ENCODE measurements around the gene KCNK17. TPM values are rescaled to one million over a fixed set of nuclear protein-coding genes. Genes with fewer than 3 reads are reported as not detected.
A peak's percentile ranks its signal among the peaks of the same experiment; 100 is the strongest.

Gene KCNK17
- total and polyA plus RNA-seq, 9 of the 15 experiments (the other 6 are each of a cell fraction or from before 2014, with no cell fraction given), result not detected

DNA sequence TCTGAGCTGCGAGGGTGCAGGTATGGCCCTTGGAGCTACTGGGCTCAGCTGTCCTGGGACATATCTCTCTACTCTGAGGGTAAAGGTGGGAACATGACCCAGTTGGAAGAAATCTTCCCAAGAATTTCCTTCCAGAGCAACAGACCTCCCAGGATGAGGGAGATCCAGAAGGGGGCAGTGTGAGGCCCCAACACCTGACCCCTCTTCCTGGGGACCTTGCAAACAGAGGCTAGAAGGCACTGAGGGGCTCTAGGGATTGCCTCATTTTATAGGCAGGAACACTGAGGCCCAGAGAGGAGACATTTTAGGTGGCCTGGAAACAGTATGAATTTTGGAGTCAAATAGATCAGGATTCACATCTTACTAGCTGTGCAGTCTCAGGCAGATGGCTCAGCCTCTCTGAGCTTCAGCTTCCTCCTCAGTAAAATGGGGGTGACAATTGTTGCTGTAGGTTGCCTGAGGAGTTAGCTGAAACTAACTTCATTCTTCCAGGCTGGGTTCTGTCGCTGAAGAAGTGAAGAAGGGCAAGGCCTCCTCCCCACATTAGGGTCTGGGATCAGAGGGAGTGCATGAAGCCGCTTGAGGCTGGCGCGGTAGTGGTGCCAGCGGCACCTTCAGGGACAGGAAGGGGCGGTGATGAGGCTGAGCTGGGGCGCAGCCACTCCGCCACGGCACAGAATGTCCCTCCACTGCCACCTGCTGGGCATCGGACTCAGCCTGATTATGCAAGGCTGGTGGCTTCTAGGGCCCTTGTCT lies 11.4 kb downstream of the KCNK17 start (continued):
- TF ChIP-seq, protein P1, sequence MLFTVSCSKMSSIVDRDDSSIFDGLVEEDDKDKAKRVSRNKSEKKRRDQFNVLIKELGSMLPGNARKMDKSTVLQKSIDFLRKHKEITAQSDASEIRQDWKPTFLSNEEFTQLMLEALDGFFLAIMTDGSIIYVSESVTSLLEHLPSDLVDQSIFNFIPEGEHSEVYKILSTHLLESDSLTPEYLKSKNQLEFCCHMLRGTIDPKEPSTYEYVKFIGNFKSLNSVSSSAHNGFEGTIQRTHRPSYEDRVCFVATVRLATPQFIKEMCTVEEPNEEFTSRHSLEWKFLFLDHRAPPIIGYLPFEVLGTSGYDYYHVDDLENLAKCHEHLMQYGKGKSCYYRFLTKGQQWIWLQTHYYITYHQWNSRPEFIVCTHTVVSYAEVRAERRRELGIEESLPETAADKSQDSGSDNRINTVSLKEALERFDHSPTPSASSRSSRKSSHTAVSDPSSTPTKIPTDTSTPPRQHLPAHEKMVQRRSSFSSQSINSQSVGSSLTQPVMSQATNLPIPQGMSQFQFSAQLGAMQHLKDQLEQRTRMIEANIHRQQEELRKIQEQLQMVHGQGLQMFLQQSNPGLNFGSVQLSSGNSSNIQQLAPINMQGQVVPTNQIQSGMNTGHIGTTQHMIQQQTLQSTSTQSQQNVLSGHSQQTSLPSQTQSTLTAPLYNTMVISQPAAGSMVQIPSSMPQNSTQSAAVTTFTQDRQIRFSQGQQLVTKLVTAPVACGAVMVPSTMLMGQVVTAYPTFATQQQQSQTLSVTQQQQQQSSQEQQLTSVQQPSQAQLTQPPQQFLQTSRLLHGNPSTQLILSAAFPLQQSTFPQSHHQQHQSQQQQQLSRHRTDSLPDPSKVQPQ (CRISPR knock-in tag; IDR thresholded peaks at IDR 0.05; ENCODE audit: borderline replicate concordance), result no peak
- 0 out of 2 replicates have a peak, but pooled peaks have one; percentile 20 for TF ChIP-seq ESRRA (IDR thresholded peaks at IDR 0.05; ENCODE audit: borderline replicate concordance, low read depth)
- TF ChIP-seq STAT5A (IDR thresholded peaks at IDR 0.05; ENCODE audit: borderline replicate concordance, low read length), result no peak
- TF ChIP-seq ZSCAN32 (CRISPR knock-in tag; IDR thresholded peaks at IDR 0.05), result no peak
- peak; percentile 85 for TF ChIP-seq ZFP36 (IDR thresholded peaks at IDR 0.05; ENCODE audit: low read depth, low read length, partially characterized antibody)
- no peak for TF ChIP-seq PTBP1 (IDR thresholded peaks at IDR 0.05; ENCODE audit: low read depth, low read length)
- TF ChIP-seq, protein P2, sequence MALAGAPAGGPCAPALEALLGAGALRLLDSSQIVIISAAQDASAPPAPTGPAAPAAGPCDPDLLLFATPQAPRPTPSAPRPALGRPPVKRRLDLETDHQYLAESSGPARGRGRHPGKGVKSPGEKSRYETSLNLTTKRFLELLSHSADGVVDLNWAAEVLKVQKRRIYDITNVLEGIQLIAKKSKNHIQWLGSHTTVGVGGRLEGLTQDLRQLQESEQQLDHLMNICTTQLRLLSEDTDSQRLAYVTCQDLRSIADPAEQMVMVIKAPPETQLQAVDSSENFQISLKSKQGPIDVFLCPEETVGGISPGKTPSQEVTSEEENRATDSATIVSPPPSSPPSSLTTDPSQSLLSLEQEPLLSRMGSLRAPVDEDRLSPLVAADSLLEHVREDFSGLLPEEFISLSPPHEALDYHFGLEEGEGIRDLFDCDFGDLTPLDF (CRISPR knock-in tag; IDR thresholded peaks at IDR 0.05), result no peak
- TF ChIP-seq ZKSCAN8 (CRISPR knock-in tag; IDR thresholded peaks at IDR 0.05), result no peak
- peak; percentile 33; the same call in 1 of the 2 replicates for TF ChIP-seq JUND (IDR thresholded peaks at IDR 0.05; ENCODE audit: borderline replicate concordance, low read depth, low read length)
- no peak; the same call in 2 of the 3 replicates for TF ChIP-seq JUND (tag; IDR thresholded peaks at IDR 0.05; ENCODE audit: borderline replicate concordance, low read depth, low read length)
- no peak for TF ChIP-seq ZNF518B (CRISPR knock-in tag; IDR thresholded peaks at IDR 0.05)
- TF ChIP-seq HNRNPK (IDR thresholded peaks at IDR 0.05; ENCODE audit: low read depth, low read length, poor library complexity, severe bottlenecking), result no peak

Measured in K562 (cell line).